Suppressor macrophage treated with lipopolysaccharide for 4 hours (primary cell): ENCODE data around the gene CXCL1.
A peak's percentile ranks its signal among the peaks of the same experiment; 100 is the strongest.
"Not testable (repeated sequence)": the region's sequence is repeated elsewhere in the genome, so short reads cannot be mapped to it uniquely, and the experiment has no call there.

Experiments used
- DNase-seq: peaks from one replicate; pipeline ENCODE4 v3.0.0-alpha.2; 2020

CXCL1 gene

GRCh38 chr4:73885574-73886267, 16.5 kb downstream of the CXCL1 start:
- peak; percentile 50 for DNase-seq

- no peak for DNase-seq
Observed at GRCh38 chr4:73891326-73891725, 22.1 kb downstream of the CXCL1 start.

DNA sequence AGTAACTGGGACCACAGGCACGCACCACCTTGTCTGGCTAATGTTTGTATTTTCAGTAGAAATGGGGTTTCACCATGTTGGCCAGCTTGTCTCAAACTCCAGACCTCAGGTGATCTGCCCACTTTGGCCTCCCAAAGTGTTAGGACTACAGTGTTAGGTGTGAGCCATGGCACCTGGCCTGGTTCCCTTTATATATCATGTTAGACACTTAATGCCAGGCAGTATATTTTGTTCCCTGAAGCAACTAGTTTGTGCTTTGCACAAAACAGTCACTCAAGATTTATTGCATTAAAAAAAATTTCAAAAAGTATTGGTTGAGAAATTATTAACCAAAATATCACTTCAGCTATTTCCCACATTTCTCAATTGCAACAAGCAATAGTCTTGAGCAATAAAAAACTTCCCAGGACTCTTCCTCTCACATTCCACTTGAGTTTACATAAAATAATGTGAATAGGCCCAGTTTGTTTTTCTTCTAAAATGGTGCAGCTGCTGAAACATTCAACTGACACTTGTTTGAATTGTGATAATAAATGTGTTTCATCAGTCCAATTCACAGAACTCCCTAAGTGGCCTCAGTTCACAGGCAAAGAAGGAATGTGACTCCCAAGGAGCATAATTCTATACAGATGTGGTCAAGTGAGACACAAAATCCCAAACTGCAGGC, 22.7 kb downstream of the CXCL1 start:
- DNase-seq = peak; percentile 62

DNA sequence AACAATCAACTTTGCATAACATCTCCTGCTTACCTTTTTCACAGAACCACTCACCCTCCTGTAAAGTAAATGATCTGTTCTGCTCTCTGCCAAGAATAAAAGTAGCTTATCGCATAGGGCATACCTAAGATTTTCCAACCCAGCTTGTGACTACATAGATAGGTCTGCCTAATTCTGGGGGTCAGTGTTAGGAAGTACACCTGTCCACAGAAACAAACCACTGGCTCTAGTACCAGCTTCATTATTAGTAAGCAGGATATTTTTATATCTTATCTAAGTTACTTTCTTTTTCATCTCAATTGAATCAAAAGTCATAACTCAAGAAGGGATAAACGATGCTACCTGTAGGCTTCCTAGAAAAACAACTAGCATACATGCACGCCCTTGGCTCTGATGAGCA, 23.8 kb downstream of the CXCL1 start:
- DNase-seq = no peak

DNA sequence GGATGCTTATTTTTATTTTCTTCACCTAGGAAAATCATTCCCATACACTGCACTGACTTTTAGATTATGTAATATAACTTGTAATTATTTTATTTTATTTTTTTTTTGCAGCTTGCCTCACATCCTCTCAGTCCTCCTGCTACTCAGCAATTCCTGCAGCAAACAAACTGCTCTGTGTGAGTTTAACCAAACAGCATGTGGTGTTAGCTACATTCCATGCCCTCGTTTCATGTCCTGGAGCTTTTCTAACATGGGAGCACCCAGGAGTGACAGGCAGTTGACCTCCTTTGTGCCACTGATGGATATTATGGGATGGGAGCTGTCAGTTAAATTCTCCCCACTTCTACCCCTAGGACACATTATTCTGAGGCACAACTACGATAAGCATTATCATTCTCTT, 24.8 kb downstream of the CXCL1 start:
- DNase-seq = no peak

- no peak for DNase-seq
Observed at GRCh38 chr4:73895201-73896175, 26.3 kb downstream of the CXCL1 start.

GRCh38 chr4:73896416-73896815, 27.2 kb downstream of the CXCL1 start:
- DNase-seq = no peak

DNA sequence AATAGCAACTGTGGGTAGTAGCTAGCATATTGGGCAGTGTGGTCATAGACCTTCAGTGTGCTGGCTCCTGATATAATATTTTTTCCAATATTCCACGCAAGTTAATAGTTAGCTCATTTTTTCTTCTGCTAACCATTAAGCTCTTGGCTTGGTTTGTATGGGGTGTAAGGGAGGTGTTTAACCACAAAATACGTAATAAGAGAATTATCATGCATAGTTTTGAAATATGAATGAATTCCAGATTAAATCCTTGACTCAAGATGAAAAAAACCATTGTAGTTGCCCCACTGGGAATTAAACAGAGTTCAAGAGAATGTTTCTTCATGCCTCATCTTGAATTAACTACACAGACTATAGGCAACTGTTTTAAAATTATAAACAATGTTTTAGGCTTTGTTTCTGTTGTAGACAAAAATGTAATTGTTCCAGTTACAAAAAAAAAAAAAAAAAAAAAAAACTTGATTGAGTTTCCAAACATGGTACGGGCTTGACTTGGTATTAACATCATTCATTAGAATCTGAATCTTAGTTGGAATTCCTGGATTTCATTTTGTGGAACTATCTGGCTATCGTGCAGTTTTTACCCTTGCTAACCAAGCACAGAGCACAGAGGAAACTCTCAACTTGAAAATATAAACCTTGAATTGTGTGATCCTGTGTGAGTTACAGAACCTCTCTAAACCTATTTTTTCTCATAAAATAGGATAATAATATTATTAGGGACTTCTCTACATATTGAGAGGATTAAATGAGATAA, 28.4 kb downstream of the CXCL1 start:
- DNase-seq = no peak

DNA sequence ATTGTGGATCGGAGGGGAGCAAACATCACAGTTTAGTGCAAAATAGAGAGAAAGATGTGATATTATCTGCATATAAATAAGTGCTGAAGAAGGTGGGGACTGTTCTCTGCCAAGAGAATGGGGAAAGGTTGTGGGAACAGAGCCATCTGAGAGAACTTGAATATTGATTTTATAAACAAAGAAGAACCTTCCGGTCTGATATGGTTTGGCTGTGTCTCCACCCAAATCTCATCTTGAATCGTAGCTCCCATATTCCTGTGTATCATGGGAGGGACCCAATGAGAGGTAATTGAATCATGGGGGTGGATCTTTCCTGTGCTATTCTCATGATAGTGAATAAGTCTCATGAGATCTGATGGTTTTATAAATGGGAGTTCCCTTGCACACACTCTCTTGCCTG, 30.1 kb downstream of the CXCL1 start:
- DNase-seq = not testable (repeated sequence)

DNA sequence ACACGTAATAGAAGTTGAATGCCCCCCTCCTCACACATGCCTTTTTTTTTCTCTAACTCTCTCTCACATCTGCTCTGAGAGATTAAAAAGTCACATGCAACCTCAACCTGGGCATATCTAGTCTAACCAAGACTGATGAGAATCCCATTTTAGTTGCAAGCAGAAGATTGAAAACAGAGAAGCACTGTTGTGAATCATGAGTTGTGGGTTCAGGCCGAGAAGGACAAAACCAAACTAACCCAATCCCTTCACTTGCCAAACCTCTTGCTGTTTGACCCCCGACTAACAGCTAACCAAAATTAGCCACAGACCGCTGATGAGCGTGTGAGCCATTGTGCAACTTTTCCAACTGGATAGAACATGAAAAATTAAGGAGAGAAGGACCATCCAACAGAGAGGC, 31.8 kb downstream of the CXCL1 start:
- no peak for DNase-seq

GRCh38 chr4:73902038-73902637, 32.9 kb downstream of the CXCL1 start:
- DNase-seq = peak; percentile 49

- DNase-seq = no peak
Observed at GRCh38 chr4:73902817-73903547, 33.8 kb downstream of the CXCL1 start.

GRCh38 chr4:73904491-73904890, 35.3 kb downstream of the CXCL1 start:
- no peak for DNase-seq

- DNase-seq = no peak
Observed at GRCh38 chr4:73908965-73909364, 39.8 kb downstream of the CXCL1 start.

- no peak for DNase-seq
Observed at GRCh38 chr4:73911746-73912145, 42.6 kb downstream of the CXCL1 start.

DNA sequence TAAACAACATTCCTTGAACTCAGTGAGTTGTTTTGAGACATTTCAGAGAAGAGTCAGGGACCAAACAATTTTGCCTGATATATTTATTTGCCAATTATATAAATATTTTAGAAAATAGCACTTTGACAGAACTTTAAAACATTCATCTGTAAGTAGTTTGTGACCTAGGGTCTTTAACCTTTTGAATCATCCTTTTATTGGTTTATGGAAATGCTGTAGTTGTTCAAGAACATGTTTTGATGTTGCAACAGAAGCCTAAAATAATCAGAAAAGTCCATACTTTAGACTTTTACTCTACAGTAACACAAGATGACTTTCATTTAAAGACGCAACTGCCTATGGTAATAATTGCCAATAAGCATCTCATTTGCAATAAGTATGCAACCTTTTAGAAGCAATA, 43.0 kb downstream of the CXCL1 start:
- DNase-seq = no peak

DNA sequence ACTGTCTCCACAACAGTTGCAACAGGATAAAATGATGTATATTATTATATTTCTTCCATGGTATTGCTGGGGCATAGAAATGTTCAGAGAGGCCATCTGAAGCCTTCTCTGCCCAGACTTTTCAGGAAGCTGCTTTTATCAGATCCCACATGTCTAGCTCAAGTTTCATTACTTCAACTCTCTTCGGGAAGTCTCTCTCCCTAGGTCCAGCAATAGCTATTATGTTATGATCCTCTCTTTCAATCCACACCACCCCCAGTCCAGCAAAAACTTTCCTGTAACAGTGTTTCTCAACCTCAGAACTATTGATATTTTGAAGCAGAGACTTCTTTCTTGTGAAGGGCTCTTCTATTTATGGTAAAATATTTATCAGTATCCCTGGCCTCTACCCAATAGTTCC, 44.9 kb downstream of the CXCL1 start:
- DNase-seq = no peak

- no peak for DNase-seq
Observed at GRCh38 chr4:73916172-73916925, 47.2 kb downstream of the CXCL1 start.

DNA sequence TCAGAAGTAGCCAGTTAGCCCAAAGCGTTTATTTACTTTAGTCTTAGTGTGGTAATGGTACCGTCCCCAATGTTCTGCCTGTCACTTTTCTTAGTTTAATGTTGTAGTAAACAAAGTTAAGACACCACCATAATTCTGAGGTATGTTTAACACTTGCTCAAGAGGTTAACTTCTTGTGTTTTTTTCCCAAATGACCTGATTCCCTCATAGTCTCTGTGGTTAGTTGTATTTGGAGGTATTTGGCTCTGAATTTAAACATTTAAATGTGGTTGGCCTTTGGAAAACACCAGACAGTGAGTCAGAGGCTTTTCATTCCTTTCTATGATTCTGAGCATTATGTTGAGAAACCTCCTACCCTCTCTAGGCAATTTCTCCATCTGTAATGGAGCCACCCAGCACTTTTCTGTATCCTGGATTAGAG, 47.9 kb downstream of the CXCL1 start:
- peak; percentile 68 for DNase-seq

DNA sequence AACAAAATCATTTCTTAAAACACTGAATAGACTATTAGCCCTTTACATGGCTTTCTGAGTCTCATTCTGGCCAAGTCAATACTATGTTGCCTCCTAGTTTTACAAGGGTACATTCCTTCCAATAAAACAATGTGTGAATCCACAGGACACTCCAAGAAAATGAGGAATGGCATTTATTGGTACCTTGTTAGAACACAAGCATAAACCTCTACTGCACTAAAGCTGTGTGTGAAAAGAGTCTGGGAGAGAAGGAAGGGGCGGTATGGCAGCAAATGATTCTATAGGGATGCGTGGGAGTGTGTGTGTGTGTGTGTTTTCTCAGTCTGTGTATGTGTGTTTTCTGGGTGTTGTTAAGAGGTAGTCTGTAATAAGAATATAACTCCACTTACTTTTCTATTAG, 48.9 kb downstream of the CXCL1 start:
- DNase-seq = no peak

DNA sequence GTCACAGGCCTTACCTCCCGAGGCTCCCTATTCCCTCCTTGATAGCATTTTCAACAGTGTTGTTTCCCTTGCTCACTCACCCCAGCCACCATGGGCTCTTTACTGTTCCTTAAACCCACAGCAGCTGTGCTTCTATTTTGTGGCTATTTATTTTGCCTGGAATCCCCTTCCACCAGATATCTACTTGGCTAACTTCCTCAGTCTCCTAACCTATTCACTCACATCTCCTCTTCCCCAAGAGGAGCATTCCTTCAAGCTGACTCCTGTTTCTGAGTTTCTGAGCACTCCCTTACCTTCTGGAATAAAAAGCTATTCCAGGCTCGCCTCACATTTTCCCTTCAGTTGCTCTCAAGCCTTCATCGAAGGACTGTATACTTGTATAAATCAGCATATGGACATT, 50.5 kb downstream of the CXCL1 start:
- DNase-seq = no peak
